Stomach (tissue), 9 donors: Measurements from ENCODE around the gene BPNT1. TPM values are rescaled to one million over a fixed set of nuclear protein-coding genes. Genes with fewer than 3 reads are reported as not detected.
A peak's percentile ranks its signal among the peaks of the same experiment; 100 is the strongest.
"Not testable (repeated sequence)": the region's sequence is repeated elsewhere in the genome, so short reads cannot be mapped to it uniquely, and the experiment has no call there.

Experiments
- DNase-seq, 2 donors: peaks; one replicate each; pipeline versions ENCODE4 v3.0.0 to v3.0.0-alpha.2; 2013 to 2019
- H3K27ac ChIP-seq, 5 donors: fragments of 200-600 bp in 4 of 5; sonication (generic) in 4 of 5; one replicate each; pipeline ENCODE4 v1.5.1; 2013 to 2019; ENCODE audit warnings: mild to moderate bottlenecking in 1 of 5, moderate library complexity in 1 of 5
- H3K27me3 ChIP-seq, 3 donors: fragments of 200-600 bp; sonication (generic); one replicate each; pipeline ENCODE4 v1.5.1; 2017 to 2019; ENCODE audit warnings: mixed run types in 1 of 3
- H3K36me3 ChIP-seq, 4 donors: fragments of 200-600 bp; sonication (generic); 1 replicate in 3 of 4; 2 replicates in 1 of 4; pipeline ENCODE4 v1.5.1; 2016 to 2019
- H3K4me1 ChIP-seq, 4 donors: fragments of 200-600 bp; sonication (generic); one replicate each; pipeline ENCODE4 v1.5.1; 2016 to 2019
- H3K4me3 ChIP-seq, 4 donors: fragments of 200-600 bp; sonication (generic) in 3 of 4; one replicate each; pipeline ENCODE4 v1.5.1; 2016 to 2019; ENCODE audit warnings: mild to moderate bottlenecking in 1 of 4
- H3K9me3 ChIP-seq, 4 donors: fragments of 200-600 bp; sonication (generic); one replicate each; pipeline ENCODE4 v1.5.1; 2016 to 2019
- EP300 ChIP-seq: sonication (generic); formaldehyde crosslinking; IDR thresholded peaks from one replicate; pipeline ENCODE4 v1.6.1; 2017; ENCODE audit warnings: antibody characterized with exemption
- POLR2A ChIP-seq, 4 donors: fragments of 450-650 bp; IDR thresholded peaks; one replicate each; pipeline ENCODE4 v1.6.1; 2016; ENCODE audit warnings: antibody characterized with exemption in 4 of 4, control low read depth in 2 of 4, mild to moderate bottlenecking in 1 of 4, moderate library complexity in 1 of 4
- POLR2AphosphoS5 ChIP-seq, 3 donors: sonication (generic); formaldehyde crosslinking; IDR thresholded peaks; one replicate each; pipeline ENCODE4 v1.6.1; 2016; ENCODE audit warnings: antibody characterized with exemption in 3 of 3
- WGBS, 5 donors: extraction: QIAGEN DNeasy Blood & Tissue Kit in 3 of 5; methylation state at CpG; one replicate each; pipeline versions ENCODE4 v1.1.5 to v1.1.7; 2013 to 2018; 5-methylcytosine and 5-hydroxymethylcytosine counted together
- intact Hi-C: fragments of 100-400 bp; cut with DNase I; formaldehyde crosslinking; loops from one replicate; pipeline ENCODE4 v1.15.1; 2023; ENCODE audit warnings: low total_unique reads
- polyA plus RNA-seq, 3 donors: library from polyadenylated mRNA; stranded (reverse); fragments of 200-250 nt; gene quantifications; one replicate each; pipeline ENCODE4 v1.2.3, GENCODE V29; 2013
- total RNA-seq, 5 donors: library from RNA; depleted of rRNA; stranded (reverse); fragments of >200 nt; gene quantifications; one replicate each; pipeline versions ENCODE4 v1.1.0 to v1.2.3, GENCODE V29; 2014 to 2016
- TF ChIP-seq, protein P1 (sequence below), 7 experiments: fragments of 450-650 bp in 4 of 7; fragments of 200-600 bp in 3 of 7; sonication (generic) in 3 of 7; IDR thresholded peaks; one replicate each; pipeline ENCODE4 v1.5.1; 2016 to 2019; ENCODE audit warnings: antibody characterized with exemption in 7 of 7, control low read depth in 2 of 7, mild to moderate bottlenecking in 1 of 7
- donor health status: healthy with polysubstance abuse.
- donor health status: Bipolar disorder and iron deficiency.
- donor health status: healthy.

BPNT1 gene
- total and polyA plus RNA-seq, 8 donors: 7.0 to 28.0 (median 19.8) TPM

DNA sequence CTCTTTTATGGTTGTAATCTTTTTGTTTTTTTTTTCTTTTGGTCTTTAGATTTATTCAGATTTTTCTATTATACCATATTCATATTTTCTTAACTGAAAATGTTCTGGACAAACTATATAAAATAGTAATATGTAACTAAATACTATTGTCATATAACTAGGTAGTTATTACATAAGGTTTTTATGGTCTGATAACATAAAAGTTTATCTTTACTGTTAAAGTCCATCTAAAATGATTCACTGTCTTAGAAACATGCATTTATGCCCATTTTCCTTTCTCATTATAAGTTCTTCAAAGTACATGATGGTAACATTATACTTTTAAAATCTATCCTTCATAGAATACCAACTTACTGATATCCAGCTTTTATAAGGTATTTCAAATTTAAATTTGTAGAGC, 33.5 kb upstream of the BPNT1 start:
- TF ChIP-seq POLR2AphosphoS5 (IDR thresholded peaks at IDR 0.05) (no peak), POLR2A (IDR thresholded peaks at IDR 0.05) (no peak)
- TF ChIP-seq, protein P1, sequence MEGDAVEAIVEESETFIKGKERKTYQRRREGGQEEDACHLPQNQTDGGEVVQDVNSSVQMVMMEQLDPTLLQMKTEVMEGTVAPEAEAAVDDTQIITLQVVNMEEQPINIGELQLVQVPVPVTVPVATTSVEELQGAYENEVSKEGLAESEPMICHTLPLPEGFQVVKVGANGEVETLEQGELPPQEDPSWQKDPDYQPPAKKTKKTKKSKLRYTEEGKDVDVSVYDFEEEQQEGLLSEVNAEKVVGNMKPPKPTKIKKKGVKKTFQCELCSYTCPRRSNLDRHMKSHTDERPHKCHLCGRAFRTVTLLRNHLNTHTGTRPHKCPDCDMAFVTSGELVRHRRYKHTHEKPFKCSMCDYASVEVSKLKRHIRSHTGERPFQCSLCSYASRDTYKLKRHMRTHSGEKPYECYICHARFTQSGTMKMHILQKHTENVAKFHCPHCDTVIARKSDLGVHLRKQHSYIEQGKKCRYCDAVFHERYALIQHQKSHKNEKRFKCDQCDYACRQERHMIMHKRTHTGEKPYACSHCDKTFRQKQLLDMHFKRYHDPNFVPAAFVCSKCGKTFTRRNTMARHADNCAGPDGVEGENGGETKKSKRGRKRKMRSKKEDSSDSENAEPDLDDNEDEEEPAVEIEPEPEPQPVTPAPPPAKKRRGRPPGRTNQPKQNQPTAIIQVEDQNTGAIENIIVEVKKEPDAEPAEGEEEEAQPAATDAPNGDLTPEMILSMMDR (IDR thresholded peaks at IDR 0.05): no peak
- Histone ChIP-seq H3K27ac (peak overlapping the region in 1 of 5 donors; percentile 81), H3K4me1 (peaks cover 0 to 20% (median 9%) of the 10 kb centered on the region in 4 donors), H3K4me3 (no peak overlapping the region), H3K27me3 (no peaks in the 10 kb centered on the region), H3K36me3 (peaks cover 7 to 39% (median 32%) of the 10 kb centered on the region in 4 donors), H3K9me3 (no peaks in the 10 kb centered on the region)
- intact Hi-C loops: no loop called here
- DNase-seq: no peak

DNA sequence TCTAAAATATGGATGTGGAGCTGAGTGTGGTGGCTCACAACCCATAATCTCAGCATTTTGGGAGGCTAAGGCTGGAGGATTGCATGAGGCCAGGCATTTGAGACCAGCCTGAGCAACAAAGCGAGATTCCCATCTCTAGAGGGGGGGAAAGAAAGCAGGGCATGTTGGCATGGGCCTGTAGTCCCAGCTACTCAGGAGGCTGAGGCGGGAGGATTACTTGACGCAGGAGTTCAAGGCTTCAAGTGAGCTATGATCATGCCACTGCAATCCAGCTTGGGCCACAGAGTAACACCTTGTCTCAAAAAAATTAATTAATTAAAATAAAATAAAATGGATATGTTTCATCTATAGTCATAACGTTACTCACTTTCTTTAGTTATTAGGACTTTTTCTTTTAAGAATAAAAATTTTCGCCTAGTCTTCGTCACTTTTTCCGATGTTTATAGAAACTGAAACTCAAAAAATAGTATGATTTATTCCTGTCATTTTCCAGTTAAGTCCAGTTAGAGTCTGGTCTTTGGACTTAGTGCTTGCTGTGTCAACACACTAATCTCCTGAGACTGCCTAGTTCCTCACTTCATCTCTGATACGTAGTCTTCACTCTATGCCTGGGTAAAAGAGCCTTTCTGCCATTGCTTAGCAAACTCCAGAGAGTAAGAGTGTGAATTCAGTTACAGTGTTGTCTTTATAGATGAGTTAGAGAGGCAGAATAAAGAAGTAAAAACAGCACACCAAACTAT, 32.4 kb upstream of the BPNT1 start:
- Histone ChIP-seq H3K4me3 (no peak overlapping the region), H3K36me3 (peaks cover 0 to 39% (median 27%) of the 10 kb centered on the region in 4 donors), H3K9me3 (no peaks in the 10 kb centered on the region), H3K27me3 (no peaks in the 10 kb centered on the region), H3K27ac (peak overlapping the region; percentile 67 to 83 (median 76)), H3K4me1 (peaks cover 0 to 20% (median 9%) of the 10 kb centered on the region in 4 donors)
- intact Hi-C loops: no loop called here
- WGBS, 5 donors: 46 to 59% (median 55%) methylated on average over 8 of the region's 8 CpGs
- peak in 1 of 2 donors; percentile 82 for DNase-seq
- no peak for TF ChIP-seq EP300
- TF ChIP-seq POLR2AphosphoS5 (IDR thresholded peaks at IDR 0.05): peak in 2 of 3 donors; percentile 62 to 66

GRCh38 chr1:220119043-220119512, 29.5 kb upstream of the BPNT1 start:
- WGBS, 5 donors: 33 to 58% (median 47%) methylated on average over 6 of the region's 6 CpGs
- Histone ChIP-seq H3K27ac (no peak overlapping the region), H3K4me3 (no peak overlapping the region), H3K36me3 (peaks cover 14 to 48% (median 38%) of the 10 kb centered on the region in 4 donors), H3K27me3 (no peaks in the 10 kb centered on the region), H3K9me3 (no peaks in the 10 kb centered on the region), H3K4me1 (peaks cover 0 to 12% (median 5%) of the 10 kb centered on the region in 4 donors)
- no peak for TF ChIP-seq EP300
- TF ChIP-seq POLR2A (IDR thresholded peaks at IDR 0.05): no peak
- TF ChIP-seq, protein P1 (IDR thresholded peaks at IDR 0.05): no peak
- no peak for TF ChIP-seq POLR2AphosphoS5 (IDR thresholded peaks at IDR 0.05)
- peak in 1 of 2 donors; percentile 54 for DNase-seq
- intact Hi-C loops: no loop called here

DNA sequence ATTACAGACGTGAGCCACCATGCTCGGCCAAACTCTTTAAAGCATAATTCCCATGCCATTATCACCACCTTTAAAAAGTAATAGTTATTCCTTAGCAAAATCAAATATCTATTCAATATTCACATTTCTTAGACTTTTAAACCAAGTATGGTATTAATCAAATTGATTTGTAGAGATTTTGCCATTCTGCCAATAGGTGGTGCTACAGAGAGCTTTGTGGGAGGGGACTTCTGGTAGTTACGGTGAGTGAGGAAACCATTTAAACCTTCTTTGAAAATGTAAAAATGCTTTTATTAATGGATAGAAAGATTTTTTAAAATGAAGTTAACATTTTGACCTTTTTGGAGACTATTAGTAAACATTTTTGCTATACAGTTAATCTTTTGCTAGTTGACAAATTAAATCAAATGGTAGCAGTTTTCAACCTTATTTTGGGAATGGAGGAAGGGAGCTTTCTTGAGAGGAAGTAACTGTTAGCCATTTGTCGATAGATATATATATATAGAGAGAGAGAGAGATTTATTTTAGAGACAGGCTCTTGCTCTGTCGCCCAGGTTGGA, 23.6 kb upstream of the BPNT1 start:
- intact Hi-C loops: no loop called here
- WGBS, 5 donors: 70 to 84% (median 77%) methylated on average over 5 of the region's 5 CpGs
- no peak overlapping the region for H3K4me3 ChIP-seq
- H3K4me1 ChIP-seq: no peaks in the 10 kb centered on the region
- DNase-seq: peak in 1 of 2 donors; percentile 29
- peaks cover 44 to 96% (median 85%) of the 10 kb centered on the region in 4 donors for H3K36me3 ChIP-seq
- H3K27ac ChIP-seq: no peak overlapping the region
- TF ChIP-seq EP300: no peak
- TF ChIP-seq, protein P1 (IDR thresholded peaks at IDR 0.05): peak in 2 of 7 experiments; percentile 37 to 43
- no peak for TF ChIP-seq POLR2AphosphoS5 (IDR thresholded peaks at IDR 0.05)
- H3K9me3 ChIP-seq: no peaks in the 10 kb centered on the region
- H3K27me3 ChIP-seq: no peaks in the 10 kb centered on the region

DNA sequence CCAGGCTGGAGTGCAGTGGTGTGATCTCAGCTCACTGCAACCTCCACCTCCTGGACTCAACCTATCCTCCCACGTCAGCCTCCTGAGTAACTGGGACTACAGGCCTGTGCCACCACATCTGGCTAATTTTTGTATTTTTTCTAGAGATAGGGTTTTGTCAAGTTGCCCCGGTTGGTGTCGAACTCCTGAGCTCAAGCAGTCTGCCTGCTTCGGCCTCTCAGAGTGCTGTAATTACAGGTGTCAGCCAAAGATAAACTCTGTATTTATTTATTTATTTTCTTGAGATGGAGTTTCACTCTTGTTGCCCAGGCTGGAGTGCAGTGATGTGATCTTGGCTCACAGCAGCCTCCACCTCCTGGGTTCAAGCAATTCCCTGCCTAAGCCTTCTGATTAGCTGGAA, 23.0 kb upstream of the BPNT1 start:
- H3K27me3 ChIP-seq, DNase-seq, H3K4me1 ChIP-seq, intact Hi-C loops, H3K9me3 ChIP-seq, H3K27ac ChIP-seq, H3K4me3 ChIP-seq: not testable (repeated sequence)
- peaks cover 45 to 96% (median 89%) of the 10 kb centered on the region in 4 donors for H3K36me3 ChIP-seq
- 96 to 99% (median 98%) methylated on average over 4 of the region's 4 CpGs for WGBS, 5 donors

DNA sequence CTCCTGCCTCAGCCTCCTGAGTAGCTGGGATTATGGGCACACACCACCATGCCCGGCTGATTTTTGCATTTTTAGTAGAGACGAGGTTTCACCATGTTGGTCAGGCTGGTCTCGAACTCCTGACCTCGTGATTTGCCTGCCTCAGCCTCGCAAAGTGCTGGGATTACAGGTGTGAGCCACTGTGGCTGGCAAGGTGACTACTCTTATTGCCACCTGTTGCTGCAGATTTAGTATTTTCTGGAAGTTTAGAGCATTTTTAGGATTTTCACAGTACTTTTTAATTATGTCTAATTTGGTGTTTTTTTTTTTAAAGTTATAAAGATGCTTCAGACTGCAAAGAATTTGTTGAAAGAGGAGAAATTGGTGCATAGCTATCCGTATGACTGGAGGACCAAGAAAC, 20.9 kb upstream of the BPNT1 start:
- DNase-seq, H3K9me3 ChIP-seq, H3K27me3 ChIP-seq, H3K27ac ChIP-seq, H3K4me3 ChIP-seq, H3K4me1 ChIP-seq, intact Hi-C loops: not testable (repeated sequence)
- 88 to 96% (median 94%) methylated on average over 6 of the region's 6 CpGs for WGBS, 5 donors
- peaks cover 56 to 96% (median 93%) of the 10 kb centered on the region in 4 donors for H3K36me3 ChIP-seq
